GM12878 (cell line): ENCODE data around the gene TNFSF9. TPM values are rescaled to one million over a fixed set of nuclear protein-coding genes. Genes with fewer than 3 reads are reported as not detected.
A peak's percentile ranks its signal among the peaks of the same experiment; 100 is the strongest.
"Not testable (repeated sequence)": the region's sequence is repeated elsewhere in the genome, so short reads cannot be mapped to it uniquely, and the experiment has no call there.

ENCODE experiments used
- ATAC-seq: fragments of 200-7000 bp; cut with Tn5 transposase; 3 replicates; pipeline ENCODE4 v1.9.1; 2020; ENCODE audit warnings: mild to moderate bottlenecking, moderate library complexity
- BruUV-seq: library from RNA; stranded (reverse); fragments of 400-500 nt; replicated peaks from 2 replicates; lab custom pipeline; 2021; lab: Mats Ljungman, UMichigan
- CTCF ChIA-PET: fragments of 300-600 bp; sonication (Branson Sonifier 250); formaldehyde crosslinking; extraction: SDS; loops from one replicate; lab custom pipeline; 2021; ENCODE audit warnings: inconsistent platforms; lab: Yijun Ruan, JAX
- POLR2A ChIA-PET: fragments of 350-600 bp; formaldehyde crosslinking; extraction: SDS; loops from one replicate; lab custom pipeline; 2021; ENCODE audit warnings: inconsistent platforms; lab: Charles Lee
- RAD21 ChIA-PET: fragments of 300-600 bp; sonication (Branson Sonifier 250); formaldehyde crosslinking; loops from one replicate; lab custom pipeline; 2023; ENCODE audit warnings: antibody characterized with exemption; ENCODE audit not compliant: unreplicated experiment; lab: Charles Lee
- SMC1A ChIA-PET: fragments of 300-600 bp; sonication (Branson Sonifier 250); formaldehyde crosslinking; loops from one replicate; lab custom pipeline; 2023; ENCODE audit not compliant: unreplicated experiment, uncharacterized antibody; lab: Charles Lee
- DNase-seq: peaks from one replicate; pipeline ENCODE4 v3.0.0-alpha.2; 2011; ENCODE audit warnings: low read depth, low spot score
- FAIRE-seq: peaks from 3 replicates; lab custom pipeline; 2011; peaks lifted over from hg19 to GRCh38; lab: Jason Lieb, UNC
- H2AFZ ChIP-seq: 2 replicates; pipeline ENCODE4 v1.6.0; 2011; ENCODE audit warnings: low read depth, low read length, control low read depth; ENCODE audit not compliant: control insufficient read depth
- H3K27ac ChIP-seq: 2 replicates; pipeline ENCODE4 v1.5.1; 2011; ENCODE audit warnings: control low read depth; ENCODE audit not compliant: control insufficient read depth, insufficient read depth
- H3K27me3 ChIP-seq, 2 experiments: replicated peaks in 1 of 2; 2 replicates each; pipeline versions ENCODE4 v1.6.0 to v1.6.1; 2011; ENCODE audit warnings: low read length in 1 of 2; ENCODE audit not compliant: control insufficient read depth in 2 of 2, insufficient read depth in 2 of 2
- H3K36me3 ChIP-seq, 2 experiments: 2 replicates each; pipeline ENCODE4 v1.5.1; 2011; ENCODE audit warnings: low read length in 1 of 2; ENCODE audit not compliant: control insufficient read depth in 2 of 2, insufficient read depth in 2 of 2
- H3K4me1 ChIP-seq: 2 replicates; pipeline ENCODE4 v1.6.1; 2011; ENCODE audit warnings: mild to moderate bottlenecking, low read length, moderate library complexity, mixed read lengths; ENCODE audit not compliant: control insufficient read depth, insufficient read depth
- H3K4me2 ChIP-seq: 2 replicates; pipeline ENCODE4 v1.6.0; 2011; ENCODE audit warnings: control low read depth; ENCODE audit not compliant: control insufficient read depth, insufficient read depth
- H3K4me3 ChIP-seq: fragments of 200-600 bp; sonication (generic); 2 replicates; pipeline ENCODE4 v1.5.1; 2016
- H3K79me2 ChIP-seq: 2 replicates; pipeline ENCODE4 v1.6.0; 2011; ENCODE audit warnings: low read length; ENCODE audit not compliant: control insufficient read depth, insufficient read depth
- H3K9ac ChIP-seq: 2 replicates; pipeline ENCODE4 v1.8.0; 2011; ENCODE audit warnings: low read length, control low read depth, mixed read lengths; ENCODE audit not compliant: control insufficient read depth, insufficient read depth
- H3K9me3 ChIP-seq: replicated peaks from 3 replicates; pipeline ENCODE4 v1.5.1; 2011; ENCODE audit warnings: mild to moderate bottlenecking, low read length; ENCODE audit not compliant: control insufficient read depth, insufficient read depth
- H4K20me1 ChIP-seq: 2 replicates; pipeline ENCODE4 v1.6.0; 2011; ENCODE audit not compliant: control insufficient read depth, insufficient read depth
- EED ChIP-seq: sonication (generic); IDR thresholded peaks from 2 replicates; pipeline ENCODE4 v1.6.1; 2016; ENCODE audit warnings: antibody characterized with exemption, low read depth
- SPI1 ChIP-seq: IDR thresholded peaks from 2 replicates; pipeline ENCODE4 v1.6.1; 2011; ENCODE audit warnings: low read depth, mild to moderate bottlenecking, low read length, moderate library complexity, borderline replicate concordance; ENCODE audit not compliant: insufficient read depth
- WGBS: methylation state at CpG from one replicate; pipeline ENCODE4 v1.1.6; 2016; ENCODE audit warnings: low lambda C conversion rate; ENCODE audit not compliant: insufficient replicate concordance, insufficient coverage; ENCODE audit errors: missing lambda C conversion rate; 5-methylcytosine and 5-hydroxymethylcytosine counted together
- in situ Hi-C: fragments of 300-500 bp; cut with MboI; formaldehyde crosslinking; loops from 9 replicates; pipeline ENCODE4 v1.14.3; 2018; ENCODE audit warnings: mixed read lengths
- intact Hi-C: fragments of 100-400 bp; cut with micrococcal nuclease; formaldehyde crosslinking; loops from one replicate; pipeline ENCODE4 v1.14.2; 2022; ENCODE audit not compliant: unreplicated experiment
- polyA plus RNA-seq, 11 experiments: library from polyadenylated mRNA; depleted of rRNA in 4 of 11; unstranded in 6 of 11; stranded (reverse) in 5 of 11; fragments of >200 nt; fragmentation: Nextera tagmentation in 4 of 11; fragmentation: Illumina TruSeq in 1 of 11; extraction: Ambion mirVana in 4 of 11; extraction: Trizol in 1 of 11; gene quantifications; 1 replicate in 1 of 11; 2 replicates in 10 of 11; pipeline versions ENCODE4 v1.2.1 to v1.2.3, GENCODE V29; 2011 to 2016; ENCODE audit warnings: inconsistent platforms in 2 of 11, missing spikeins in 2 of 11, low read depth in 1 of 11
- small RNA-seq: library from RNA; depleted of rRNA; stranded (forward); fragments of <200 nt; gene quantifications from one replicate; pipeline ENCODE3, GENCODE V24; 2014
- total RNA-seq, 4 experiments: library from RNA; depleted of rRNA in 3 of 4; stranded (reverse); fragments of >200 nt in 3 of 4; fragmentation: Illumina TruSeq in 1 of 4; extraction: Trizol in 1 of 4; gene quantifications; 2 replicates each; pipeline versions ENCODE4 v1.2.1 to v1.2.3, GENCODE V29; 2013 to 2021

Gene TNFSF9
- total and polyA plus RNA-seq, 10 of the 15 experiments (the other 5 are each of a cell fraction or from before 2014, with no cell fraction given) = 6.2 to 75.3 (median 22.1) TPM

DNA sequence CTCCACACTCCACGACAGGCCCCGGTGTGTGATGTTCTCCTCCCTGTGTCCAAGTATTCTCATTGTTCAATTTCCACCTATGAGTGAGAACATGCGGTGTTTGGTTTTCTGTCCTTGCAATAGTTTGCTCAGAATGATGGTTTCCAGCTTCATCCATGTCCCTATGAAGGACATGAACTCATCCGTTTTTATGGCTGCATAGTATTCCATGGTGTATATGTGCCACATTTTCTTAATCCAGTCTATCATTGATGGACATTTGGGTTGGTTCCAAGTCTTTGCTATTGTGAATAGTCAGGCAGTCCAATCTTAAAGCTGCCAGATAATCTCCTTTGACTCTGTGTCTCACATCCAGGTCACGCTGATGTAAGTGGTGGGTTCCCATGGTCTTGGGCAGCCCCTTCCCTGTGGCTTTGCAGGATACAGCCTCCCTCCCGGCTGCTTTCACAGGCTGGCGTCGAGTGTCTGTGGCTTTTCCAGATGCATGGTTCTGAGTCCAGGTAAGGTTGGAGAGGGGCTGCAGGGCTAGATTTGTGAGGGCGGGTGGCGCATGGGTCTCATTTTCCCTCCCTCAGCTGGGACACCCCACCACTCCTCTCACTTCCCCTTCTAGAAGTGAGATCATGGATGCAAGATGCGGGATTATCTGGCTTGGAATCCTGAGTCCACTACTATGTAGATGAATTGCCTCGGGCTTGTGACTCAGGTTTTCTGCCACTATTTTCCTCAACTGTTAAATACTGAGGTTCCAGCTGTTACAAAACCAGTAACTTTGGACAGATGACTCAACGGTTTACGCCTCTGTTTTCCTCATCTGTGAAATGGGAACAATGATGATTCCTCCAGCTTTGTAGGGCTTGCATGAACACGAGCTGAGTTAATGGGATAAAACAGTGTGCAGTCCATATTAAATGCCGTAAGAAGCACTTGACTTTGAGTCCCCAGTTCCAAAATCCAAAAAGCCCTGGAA is 52.0 kb downstream of the TNFSF9 start:
- BruUV-seq, DNase-seq, H3K27me3 ChIP-seq, intact Hi-C loops, H2AFZ ChIP-seq, H3K27ac ChIP-seq, H3K4me2 ChIP-seq, H3K9me3 ChIP-seq, H3K9ac ChIP-seq, FAIRE-seq, in situ Hi-C loops, H3K4me3 ChIP-seq, ATAC-seq, H4K20me1 ChIP-seq: not testable (repeated sequence)
- POLR2A ChIA-PET = interaction anchor here (0.7 to 1.2 kb wide), 4 partner anchors 12 to 66 kb away, joined by 3 to 7 read pairs (median 4); no protein-coding TSS in a partner anchor
- peak; percentile 62; the same call in 1 of the 2 replicates for TF ChIP-seq SPI1
- TF ChIP-seq EED = peak; percentile 32; the same call in 1 of the 2 replicates
- peaks cover 34% of the 10 kb centered on the region for H3K4me1 ChIP-seq
- RAD21 ChIA-PET = interaction anchor here (0.6 kb wide), 1 partner anchor 12 kb away, joined by 3 read pairs; no protein-coding TSS in a partner anchor
- peaks cover 11 to 21% of the 10 kb centered on the region in 2 experiments; a peak in 3 of 4 replicates for H3K36me3 ChIP-seq
- 91% methylated on average over 14 of the region's 16 CpGs for WGBS
- H3K79me2 ChIP-seq = peaks cover 35% of the 10 kb centered on the region
- SMC1A ChIA-PET = interaction anchor here (0.5 kb wide), 1 partner anchor 395 kb away, joined by 3 read pairs; no protein-coding TSS in a partner anchor
- CTCF ChIA-PET = interaction anchor here (0.8 to 1.3 kb wide), 3 partner anchors 30 to 66 kb away, joined by 4 to 6 read pairs (median 4); no protein-coding TSS in a partner anchor

Small RNA genes within 50 kb of the gene (small RNA-seq; reads per million reads assigned to genes)
- gene AC010503.2 (not detected), gene RF00019 (not detected)

Other genes starting within 250 kb of the TNFSF9 start
Only the 7 nearest of the 18 such genes appear.
- gene KHSRP, start 106.2 kb upstream of the TNFSF9 start, total RNA-seq (2014; rRNA removed) = 111 and 121 TPM in 2 replicates
- 71.8 and 79.8 TPM in 2 replicates for gene KHSRP, start 106.2 kb upstream of the TNFSF9 start, total RNA-seq (2014; rRNA removed; fragmentation: Illumina TruSeq; extraction: Trizol)
- gene KHSRP, start 106.2 kb upstream of the TNFSF9 start, total RNA-seq (2021) = 411 and 440 TPM in 2 replicates
- gene KHSRP, start 106.2 kb upstream of the TNFSF9 start, polyA plus RNA-seq (2011; rRNA removed) = 71.1 and 84.3 TPM in 2 replicates
- 118 and 142 TPM in 2 replicates for gene KHSRP, start 106.2 kb upstream of the TNFSF9 start, polyA plus RNA-seq (2014; fragmentation: Illumina TruSeq; extraction: Trizol)
- 1 to 10 TPM; 4.8 to 6.4 TPM for gene KHSRP, start 106.2 kb upstream of the TNFSF9 start, polyA plus RNA-seq (2014; fragmentation: Nextera tagmentation; extraction: Ambion mirVana)
- gene KHSRP, start 106.2 kb upstream of the TNFSF9 start, polyA plus RNA-seq (2014; rRNA removed) = 229 and 318 TPM in 2 replicates
- gene KHSRP, start 106.2 kb upstream of the TNFSF9 start, polyA plus RNA-seq (2016; fragmentation: Nextera tagmentation; extraction: Ambion mirVana) = 10 to 100 TPM; 38.5 to 40.1 TPM
- gene SLC25A41, start 97.3 kb upstream of the TNFSF9 start, total RNA-seq (2014; rRNA removed) = 0.23 and 0.27 TPM in 2 replicates
- 0.49 and 0.55 TPM in 2 replicates for gene SLC25A41, start 97.3 kb upstream of the TNFSF9 start, total RNA-seq (2014; rRNA removed; fragmentation: Illumina TruSeq; extraction: Trizol)
- 1.0 and 1.2 TPM in 2 replicates for gene SLC25A41, start 97.3 kb upstream of the TNFSF9 start, total RNA-seq (2021)
- gene SLC25A41, start 97.3 kb upstream of the TNFSF9 start, polyA plus RNA-seq (2011; rRNA removed) = 0.45 and 0.99 TPM in 2 replicates
- 0.24 TPM in 1 of 2 replicates, not detected in the other for gene SLC25A41, start 97.3 kb upstream of the TNFSF9 start, polyA plus RNA-seq (2014; fragmentation: Illumina TruSeq; extraction: Trizol)
- not detected for gene SLC25A41, start 97.3 kb upstream of the TNFSF9 start, polyA plus RNA-seq (2014; fragmentation: Nextera tagmentation; extraction: Ambion mirVana)
- 0.73 and 1.4 TPM in 2 replicates for gene SLC25A41, start 97.3 kb upstream of the TNFSF9 start, polyA plus RNA-seq (2014; rRNA removed)
- under 1 TPM; 0.30 to 0.37 TPM for gene SLC25A41, start 97.3 kb upstream of the TNFSF9 start, polyA plus RNA-seq (2016; fragmentation: Nextera tagmentation; extraction: Ambion mirVana)
- 51.9 and 66.4 TPM in 2 replicates for gene SLC25A23, start 71.2 kb upstream of the TNFSF9 start, total RNA-seq (2014; rRNA removed)
- gene SLC25A23, start 71.2 kb upstream of the TNFSF9 start, total RNA-seq (2014; rRNA removed; fragmentation: Illumina TruSeq; extraction: Trizol) = 35.4 and 36.2 TPM in 2 replicates
- 85.8 and 97.2 TPM in 2 replicates for gene SLC25A23, start 71.2 kb upstream of the TNFSF9 start, total RNA-seq (2021)
- 16.6 and 25.6 TPM in 2 replicates for gene SLC25A23, start 71.2 kb upstream of the TNFSF9 start, polyA plus RNA-seq (2011; rRNA removed)
- gene SLC25A23, start 71.2 kb upstream of the TNFSF9 start, polyA plus RNA-seq (2014; fragmentation: Illumina TruSeq; extraction: Trizol) = 60.7 and 70.2 TPM in 2 replicates
- 10 to 100 TPM; 10.2 to 13.6 TPM for gene SLC25A23, start 71.2 kb upstream of the TNFSF9 start, polyA plus RNA-seq (2014; fragmentation: Nextera tagmentation; extraction: Ambion mirVana)
- 79.5 and 83.1 TPM in 2 replicates for gene SLC25A23, start 71.2 kb upstream of the TNFSF9 start, polyA plus RNA-seq (2014; rRNA removed)
- gene SLC25A23, start 71.2 kb upstream of the TNFSF9 start, polyA plus RNA-seq (2016; fragmentation: Nextera tagmentation; extraction: Ambion mirVana) = 10 to 100 TPM; 42.7 to 57.4 TPM
- 0.82 and 1.6 TPM in 2 replicates for gene CRB3, start 66.8 kb upstream of the TNFSF9 start, total RNA-seq (2014; rRNA removed)
- gene CRB3, start 66.8 kb upstream of the TNFSF9 start, total RNA-seq (2014; rRNA removed; fragmentation: Illumina TruSeq; extraction: Trizol) = 0.18 TPM in 1 of 2 replicates, not detected in the other
- gene CRB3, start 66.8 kb upstream of the TNFSF9 start, total RNA-seq (2021) = 0.43 and 1.4 TPM in 2 replicates
- 0.56 and 0.98 TPM in 2 replicates for gene CRB3, start 66.8 kb upstream of the TNFSF9 start, polyA plus RNA-seq (2011; rRNA removed)
- gene CRB3, start 66.8 kb upstream of the TNFSF9 start, polyA plus RNA-seq (2014; fragmentation: Illumina TruSeq; extraction: Trizol) = 0.41 TPM in 1 of 2 replicates, not detected in the other
- gene CRB3, start 66.8 kb upstream of the TNFSF9 start, polyA plus RNA-seq (2014; fragmentation: Nextera tagmentation; extraction: Ambion mirVana) = under 1 TPM in 1 of 2 experiments, not detected in 1; 0.11 TPM
- gene CRB3, start 66.8 kb upstream of the TNFSF9 start, polyA plus RNA-seq (2014; rRNA removed) = 0.97 and 1.2 TPM in 2 replicates
- gene CRB3, start 66.8 kb upstream of the TNFSF9 start, polyA plus RNA-seq (2016; fragmentation: Nextera tagmentation; extraction: Ambion mirVana) = 1 to 10 TPM; 1.1 to 1.9 TPM
- gene DENND1C, start 49.2 kb upstream of the TNFSF9 start, total RNA-seq (2014; rRNA removed) = 16.4 and 24.5 TPM in 2 replicates
- 10.9 and 11.5 TPM in 2 replicates for gene DENND1C, start 49.2 kb upstream of the TNFSF9 start, total RNA-seq (2014; rRNA removed; fragmentation: Illumina TruSeq; extraction: Trizol)
- 50.5 and 54.3 TPM in 2 replicates for gene DENND1C, start 49.2 kb upstream of the TNFSF9 start, total RNA-seq (2021)
- 10.6 and 25.8 TPM in 2 replicates for gene DENND1C, start 49.2 kb upstream of the TNFSF9 start, polyA plus RNA-seq (2011; rRNA removed)
- 24.6 and 39.5 TPM in 2 replicates for gene DENND1C, start 49.2 kb upstream of the TNFSF9 start, polyA plus RNA-seq (2014; fragmentation: Illumina TruSeq; extraction: Trizol)
- gene DENND1C, start 49.2 kb upstream of the TNFSF9 start, polyA plus RNA-seq (2014; fragmentation: Nextera tagmentation; extraction: Ambion mirVana) = 1 to 10 TPM; 2.4 to 2.8 TPM
- gene DENND1C, start 49.2 kb upstream of the TNFSF9 start, polyA plus RNA-seq (2014; rRNA removed) = 49.1 and 59.0 TPM in 2 replicates
- gene DENND1C, start 49.2 kb upstream of the TNFSF9 start, polyA plus RNA-seq (2016; fragmentation: Nextera tagmentation; extraction: Ambion mirVana) = 10 to 100 TPM; 45.8 to 45.9 TPM
- gene TUBB4A, start 28.7 kb upstream of the TNFSF9 start, total RNA-seq (2014; rRNA removed) = 2.5 and 2.8 TPM in 2 replicates
- gene TUBB4A, start 28.7 kb upstream of the TNFSF9 start, total RNA-seq (2014; rRNA removed; fragmentation: Illumina TruSeq; extraction: Trizol) = 1.3 and 1.4 TPM in 2 replicates
- 22.4 and 30.4 TPM in 2 replicates for gene TUBB4A, start 28.7 kb upstream of the TNFSF9 start, total RNA-seq (2021)
- gene TUBB4A, start 28.7 kb upstream of the TNFSF9 start, polyA plus RNA-seq (2011; rRNA removed) = 0.12 and 0.29 TPM in 2 replicates
- gene TUBB4A, start 28.7 kb upstream of the TNFSF9 start, polyA plus RNA-seq (2014; fragmentation: Illumina TruSeq; extraction: Trizol) = 5.9 and 7.1 TPM in 2 replicates
- under 1 TPM; 0.79 to 0.85 TPM for gene TUBB4A, start 28.7 kb upstream of the TNFSF9 start, polyA plus RNA-seq (2014; fragmentation: Nextera tagmentation; extraction: Ambion mirVana)
- gene TUBB4A, start 28.7 kb upstream of the TNFSF9 start, polyA plus RNA-seq (2014; rRNA removed) = 5.1 and 7.5 TPM in 2 replicates
- gene TUBB4A, start 28.7 kb upstream of the TNFSF9 start, polyA plus RNA-seq (2016; fragmentation: Nextera tagmentation; extraction: Ambion mirVana) = 10 to 100 TPM; 12.1 to 20.0 TPM
- 421 and 441 TPM in 2 replicates for gene CD70, start 60.1 kb downstream of the TNFSF9 start, total RNA-seq (2014; rRNA removed)
- 151 and 155 TPM in 2 replicates for gene CD70, start 60.1 kb downstream of the TNFSF9 start, total RNA-seq (2014; rRNA removed; fragmentation: Illumina TruSeq; extraction: Trizol)
- gene CD70, start 60.1 kb downstream of the TNFSF9 start, total RNA-seq (2021) = 269 and 285 TPM in 2 replicates
- gene CD70, start 60.1 kb downstream of the TNFSF9 start, polyA plus RNA-seq (2011; rRNA removed) = 117 and 262 TPM in 2 replicates
- gene CD70, start 60.1 kb downstream of the TNFSF9 start, polyA plus RNA-seq (2014; fragmentation: Illumina TruSeq; extraction: Trizol) = 9.4 and 52.9 TPM in 2 replicates
- gene CD70, start 60.1 kb downstream of the TNFSF9 start, polyA plus RNA-seq (2014; fragmentation: Nextera tagmentation; extraction: Ambion mirVana) = 10 to 100 TPM; 16.4 to 35.8 TPM
- gene CD70, start 60.1 kb downstream of the TNFSF9 start, polyA plus RNA-seq (2014; rRNA removed) = 405 and 437 TPM in 2 replicates
- gene CD70, start 60.1 kb downstream of the TNFSF9 start, polyA plus RNA-seq (2016; fragmentation: Nextera tagmentation; extraction: Ambion mirVana) = 100 to 1,000 TPM; 348 to 371 TPM